ENCODE results near the gene ABLIM3.

ABLIM3 gene

DNA sequence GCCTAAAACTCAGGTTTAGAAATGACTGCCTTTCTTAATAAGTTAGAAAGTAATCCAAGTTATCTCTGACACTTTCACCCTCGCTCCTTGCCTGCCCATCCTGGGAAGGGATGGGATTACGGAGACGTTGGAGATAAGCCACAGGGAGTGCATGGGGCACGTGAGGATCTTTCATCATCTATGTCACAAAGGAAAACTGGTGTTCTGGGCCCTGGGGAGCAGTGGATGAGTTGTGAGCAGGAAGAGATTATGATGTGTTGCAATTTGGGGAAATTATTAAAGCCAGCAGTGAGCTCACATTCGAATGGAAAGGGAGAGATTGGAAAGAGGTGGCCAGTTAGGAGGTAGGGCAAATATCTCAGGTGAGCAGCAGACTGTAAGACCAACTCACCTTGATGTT lies 143.2 kb downstream of the ABLIM3 start:
- no peak for DNase-seq

DNA sequence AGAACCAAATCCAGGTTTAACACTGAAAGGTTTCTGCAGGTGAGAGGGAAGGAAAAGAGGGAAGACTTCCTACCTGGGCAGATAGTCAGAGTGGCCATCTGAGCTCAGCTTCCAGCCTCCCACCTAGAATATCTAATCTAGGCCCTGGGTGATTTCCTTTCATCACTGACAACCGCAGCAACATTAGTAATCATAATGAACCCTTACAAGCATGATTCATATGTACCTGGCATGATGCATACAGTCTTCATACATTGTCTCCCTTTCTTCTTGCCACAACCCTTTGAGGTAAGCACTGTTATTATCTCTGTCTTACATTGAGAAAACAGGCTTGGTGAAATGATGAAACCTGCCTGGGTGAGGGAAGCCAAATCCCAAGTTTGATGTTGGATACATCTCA lies 143.9 kb downstream of the ABLIM3 start:
- no peak for DNase-seq

DNA sequence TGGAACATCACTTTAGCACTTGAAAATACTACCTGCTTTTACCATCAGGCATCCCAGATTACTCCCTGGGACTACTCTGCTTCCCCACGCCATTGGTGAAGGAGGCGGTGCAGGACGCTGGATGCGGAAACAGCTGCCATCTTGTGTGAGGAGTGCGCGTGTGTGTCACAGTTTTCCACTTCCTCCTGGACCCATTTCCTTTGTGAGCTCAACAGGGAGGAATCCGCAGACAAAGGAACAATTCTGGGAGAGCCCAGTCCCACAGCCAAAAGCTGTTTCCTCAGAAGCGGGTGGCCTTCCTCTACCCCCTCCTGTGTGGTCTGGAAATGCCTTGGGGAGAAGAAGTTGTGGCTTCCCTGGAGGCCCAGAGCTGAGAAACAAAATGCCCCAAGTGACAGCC lies 147.1 kb downstream of the ABLIM3 start:
- DNase-seq: no peak

DNA sequence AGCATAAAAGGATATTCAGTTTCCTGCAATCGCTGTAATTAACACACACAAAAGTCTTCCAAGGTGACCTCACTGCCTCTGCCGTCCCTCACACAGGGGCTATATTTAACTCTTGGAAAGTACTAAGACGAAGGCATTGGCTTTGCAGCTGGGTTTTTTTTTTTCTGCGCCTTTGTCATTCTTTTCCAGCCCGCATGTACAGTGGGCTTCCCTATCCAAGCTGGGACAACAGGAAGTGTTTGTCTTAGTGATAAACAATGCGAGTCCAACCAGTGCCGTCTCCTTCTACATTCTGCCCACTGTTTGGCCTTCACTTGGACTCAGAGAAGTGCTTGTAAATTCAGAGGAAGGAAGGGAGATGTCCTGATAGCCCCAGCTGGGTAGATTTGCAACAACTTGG lies 148.0 kb downstream of the ABLIM3 start:
- DNase-seq: no peak

DNA sequence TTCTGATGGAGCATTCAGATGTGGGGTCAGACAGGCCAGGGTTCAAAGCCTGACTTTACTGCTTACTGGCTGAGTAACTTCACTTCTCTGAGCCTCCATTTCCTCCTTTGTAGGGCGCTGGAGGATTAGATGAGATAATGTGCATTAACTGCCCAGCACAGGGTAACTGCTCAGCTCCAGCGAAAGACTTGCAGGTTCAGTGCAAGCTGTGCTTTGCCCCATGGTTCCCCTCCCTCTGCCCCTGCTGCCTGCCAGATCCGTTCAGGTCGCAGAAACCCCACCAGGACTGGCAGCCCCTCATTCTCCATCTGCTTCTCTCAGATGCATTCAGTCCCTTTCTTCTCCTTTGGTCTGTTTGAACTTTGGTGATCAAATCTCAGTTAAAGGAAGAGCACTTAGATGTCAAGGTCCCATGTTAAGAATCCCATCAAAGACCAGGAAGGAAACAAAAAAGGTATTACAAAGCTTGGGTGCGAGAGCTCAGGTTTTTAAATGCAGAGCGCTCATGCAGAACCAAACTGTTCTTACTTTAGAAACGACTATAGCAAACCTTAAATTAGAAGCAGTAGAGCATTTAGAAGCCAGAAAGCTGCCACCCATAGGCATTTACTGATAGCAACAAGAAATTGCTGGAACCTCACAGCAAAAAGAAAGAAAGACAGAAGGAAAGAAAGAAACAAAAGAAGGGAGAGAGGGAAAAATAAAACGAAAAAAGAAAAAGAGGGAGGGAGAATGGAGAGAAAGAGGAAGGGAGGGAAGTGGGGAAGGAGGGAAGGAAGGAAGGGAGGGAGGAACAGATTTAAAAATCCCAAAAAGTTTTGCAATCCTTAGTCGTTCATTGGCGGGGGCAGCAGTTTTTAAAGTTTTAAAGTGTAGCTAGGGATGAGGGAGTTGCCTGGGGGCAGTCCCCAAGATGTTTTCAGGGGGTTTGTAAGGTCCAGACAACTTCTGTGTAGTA lies 153.9 kb downstream of the ABLIM3 start:
- no peak for DNase-seq

DNA sequence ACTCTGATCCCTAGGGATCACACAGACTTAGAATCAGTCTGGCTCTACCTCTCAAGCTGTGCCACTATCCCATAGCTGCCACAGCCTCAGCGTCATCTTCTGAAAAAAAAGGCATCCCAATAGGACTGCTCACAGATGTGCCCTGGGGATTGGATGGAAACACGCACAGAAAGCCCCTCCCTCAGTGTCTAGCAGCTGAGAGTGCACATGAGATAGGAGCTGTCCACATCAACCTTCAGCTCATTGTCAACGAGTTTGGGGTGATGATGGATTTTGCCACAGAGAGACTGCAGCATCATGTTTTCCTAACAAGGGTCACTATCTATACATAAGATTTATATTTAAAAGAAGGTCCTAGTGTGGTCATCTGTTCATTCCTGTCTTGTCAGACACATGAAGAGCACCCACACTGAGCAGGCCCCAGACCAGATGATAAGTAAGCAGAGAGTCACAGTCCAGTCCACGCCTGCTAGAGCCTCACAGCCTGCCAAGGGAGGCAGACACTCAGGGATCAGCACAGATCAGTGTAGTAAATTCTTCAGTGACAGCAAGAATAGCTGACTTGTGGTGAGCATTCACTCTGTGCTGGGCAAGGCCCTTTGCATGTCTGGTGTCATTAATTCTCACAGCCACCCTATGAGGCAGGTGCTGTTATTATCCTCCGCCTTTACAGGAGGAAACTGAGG lies 156.2 kb downstream of the ABLIM3 start:
- DNase-seq: no peak

DNA sequence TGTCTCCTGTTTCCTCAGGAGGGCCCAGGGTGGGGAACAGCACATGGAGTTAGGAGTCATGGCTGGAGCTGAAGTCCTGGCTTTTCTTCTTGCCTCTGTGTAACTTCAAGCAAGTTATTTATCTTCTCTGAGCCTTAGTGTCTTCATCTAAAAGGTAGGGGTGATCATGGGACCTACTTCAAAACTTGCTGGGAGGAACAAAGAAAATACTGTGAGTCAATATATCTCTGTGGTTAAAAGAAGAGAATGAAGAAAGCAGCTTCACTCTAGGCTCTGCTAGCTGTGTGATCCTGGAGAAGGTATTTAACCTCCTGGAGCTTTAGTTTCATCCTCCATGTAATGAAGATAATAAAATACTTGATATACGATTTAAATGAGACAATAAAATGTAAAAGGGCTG lies 156.9 kb downstream of the ABLIM3 start:
- DNase-seq: no peak

DNA sequence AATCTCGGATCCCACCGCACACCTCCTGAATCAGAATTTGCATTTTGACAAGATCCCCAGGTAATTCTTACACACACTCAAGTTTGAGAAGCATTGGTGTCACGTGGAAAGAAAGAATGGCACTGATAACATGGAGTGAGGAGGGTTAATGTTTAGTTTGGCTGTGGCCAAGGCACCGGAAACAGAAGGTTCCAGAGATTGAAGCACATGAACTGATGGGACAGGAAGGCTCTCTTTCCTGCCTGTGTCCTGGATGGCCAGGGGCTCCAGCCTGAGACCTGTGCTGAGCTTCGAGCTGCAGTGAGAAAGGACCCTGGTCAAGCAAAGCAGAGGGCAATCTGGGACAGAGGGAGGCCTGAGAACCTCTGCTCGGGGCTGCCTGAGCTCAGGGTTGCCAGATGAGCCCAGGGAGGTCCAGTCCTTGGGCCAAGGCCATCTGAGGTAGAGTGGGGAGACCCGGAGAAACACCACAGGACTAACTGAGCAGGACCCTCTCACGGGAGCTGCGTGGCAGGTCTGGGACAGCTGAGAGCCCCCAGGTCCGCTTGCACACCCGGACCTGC lies 157.6 kb downstream of the ABLIM3 start:
- DNase-seq: no peak

DNA sequence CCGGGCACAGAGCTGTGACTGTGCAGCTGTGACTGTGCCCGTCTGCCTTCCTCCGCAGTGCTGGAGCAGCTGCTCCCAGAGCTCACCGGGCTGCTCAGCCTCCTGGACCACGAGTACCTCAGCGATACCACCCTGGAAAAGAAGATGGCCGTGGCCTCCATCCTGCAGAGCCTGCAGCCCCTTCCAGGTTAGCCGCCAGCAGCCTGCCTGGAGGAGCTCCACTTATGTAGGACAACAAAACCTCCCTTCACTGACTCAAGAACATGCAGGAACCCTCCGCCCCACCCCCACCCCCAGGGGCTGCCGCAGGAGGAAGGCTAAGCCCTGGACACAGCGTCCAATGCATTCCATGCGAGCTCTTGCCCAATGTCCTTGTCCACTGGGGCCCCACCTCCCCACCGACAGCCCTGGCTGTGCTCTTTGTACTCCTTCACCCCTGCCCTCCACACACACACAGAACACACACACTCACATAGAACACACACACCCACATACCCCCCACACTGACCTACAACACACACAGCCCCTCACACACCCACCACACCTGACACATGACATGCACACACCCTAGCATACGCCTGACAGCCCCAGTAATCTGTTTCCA lies 158.3 kb downstream of the ABLIM3 start:
- no peak for DNase-seq

DNA sequence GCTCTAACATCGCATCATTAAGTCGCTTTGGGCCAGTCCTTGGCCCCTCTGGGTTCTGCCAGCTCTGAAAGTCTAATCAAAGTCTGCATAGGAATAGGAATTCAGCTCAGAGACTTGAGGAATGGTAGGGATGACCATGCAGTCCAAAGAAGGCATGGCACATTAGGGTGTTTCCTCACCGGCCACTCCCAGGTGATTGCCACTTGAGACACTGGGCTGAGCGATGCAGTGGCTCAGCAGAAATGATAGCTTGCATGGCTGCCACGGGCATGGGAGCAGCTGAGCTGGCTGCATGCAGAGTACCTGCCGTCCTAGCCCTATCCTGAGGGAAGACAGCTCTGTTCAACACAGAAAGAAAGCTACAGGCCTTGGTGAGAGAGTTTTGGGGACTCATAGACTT lies 159.1 kb downstream of the ABLIM3 start:
- DNase-seq: no peak

DNA sequence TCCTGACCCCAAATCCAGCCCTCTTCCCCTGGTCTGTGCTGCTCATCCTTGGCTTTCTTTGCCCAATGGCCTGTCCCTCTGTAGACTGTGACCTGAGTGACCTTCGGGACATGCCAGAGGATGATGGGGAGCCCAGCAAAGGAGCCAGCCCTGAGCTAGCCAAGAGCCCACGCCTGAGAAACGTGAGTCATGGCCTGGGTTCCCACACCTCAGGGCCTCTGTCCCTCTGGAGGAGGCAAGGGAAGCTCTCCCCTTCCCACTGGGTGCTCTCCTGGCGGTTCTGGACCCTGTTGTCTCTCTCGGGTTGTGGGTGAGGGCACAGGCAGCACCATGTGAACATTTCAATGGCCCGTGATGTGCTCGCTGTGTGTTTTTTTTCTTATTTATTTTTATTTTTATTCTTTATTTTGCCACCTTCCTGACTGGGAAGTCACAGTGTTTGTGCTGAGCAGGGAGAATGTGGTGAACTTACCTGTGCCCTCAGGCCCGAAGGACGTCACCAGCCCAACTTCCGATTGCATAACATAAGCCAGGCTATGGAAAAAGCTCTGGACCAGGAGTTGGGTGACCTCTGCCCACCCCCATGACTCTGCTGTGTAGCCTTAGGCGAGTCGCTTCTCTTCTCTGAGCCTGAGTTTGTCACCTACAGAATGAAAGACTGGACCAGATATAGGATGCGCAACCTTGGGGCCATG lies 159.9 kb downstream of the ABLIM3 start:
- no peak for DNase-seq

DNA sequence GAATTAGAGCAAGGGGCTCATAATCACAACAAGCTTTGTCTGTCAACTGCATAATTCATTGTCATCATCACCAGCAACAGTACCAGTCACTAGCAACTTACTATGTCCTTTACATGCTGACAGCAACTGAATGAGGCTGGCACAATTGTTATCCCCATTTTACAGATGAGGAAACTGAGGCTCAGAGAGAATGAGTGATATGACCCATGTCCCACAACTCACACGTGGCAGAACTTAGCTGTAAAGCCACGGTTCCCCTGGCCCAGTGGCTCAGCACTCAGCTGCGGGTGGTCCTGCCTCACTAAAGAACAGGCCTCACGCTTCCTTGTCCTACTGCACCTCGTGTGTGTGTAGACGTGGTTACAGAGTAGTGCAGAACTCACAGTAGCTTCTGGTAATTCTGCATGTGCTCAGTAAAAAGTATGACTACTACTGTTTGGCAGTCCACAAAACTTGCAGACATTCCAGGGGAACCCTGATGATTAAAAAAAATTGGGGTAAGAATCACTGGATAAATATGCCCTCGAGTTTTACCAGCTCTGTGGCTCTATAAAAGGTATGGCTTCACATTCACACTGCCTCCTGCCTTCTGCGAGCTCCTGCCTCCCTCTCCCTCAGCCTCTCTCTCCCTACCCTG lies 160.6 kb downstream of the ABLIM3 start:
- DNase-seq: no peak

DNA sequence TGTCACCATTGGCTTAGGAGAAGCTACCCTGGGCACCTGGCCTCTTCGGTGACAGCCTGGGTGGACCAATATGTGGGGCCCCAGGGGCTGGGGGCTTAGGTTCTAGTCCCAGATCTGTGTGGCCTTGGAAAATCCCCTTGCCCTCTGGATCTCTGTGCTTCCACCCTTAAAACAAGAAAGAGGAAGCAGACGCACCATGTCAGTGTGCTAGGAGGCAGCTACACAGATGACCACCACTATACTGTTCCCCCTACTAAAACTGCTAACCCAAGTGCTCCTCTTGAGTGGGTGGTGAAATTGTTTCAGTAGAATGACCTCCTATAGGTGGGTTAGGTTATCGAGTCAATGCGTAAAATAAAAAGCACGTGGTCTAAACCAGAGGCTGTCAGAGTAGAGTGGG lies 161.3 kb downstream of the ABLIM3 start:
- DNase-seq: no peak

DNA sequence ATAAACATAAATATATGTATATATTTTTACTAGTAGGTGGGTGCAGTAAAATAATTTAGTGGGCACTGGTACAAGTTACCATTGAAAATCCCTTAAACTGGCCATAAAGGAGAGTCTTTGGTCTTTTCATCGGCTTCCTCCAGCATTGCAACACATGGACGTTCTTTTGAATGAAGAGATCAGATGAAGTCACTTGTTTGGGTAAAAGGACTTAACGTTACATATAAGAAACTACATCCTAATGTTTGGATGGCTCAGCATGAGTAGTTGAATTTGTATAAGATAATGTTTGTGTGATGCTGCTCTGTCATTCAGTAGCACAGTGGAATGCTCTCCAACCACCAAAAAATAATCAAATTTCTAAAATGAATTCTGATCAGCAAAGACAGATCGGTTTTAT lies 161.9 kb downstream of the ABLIM3 start:
- no peak for DNase-seq

DNA sequence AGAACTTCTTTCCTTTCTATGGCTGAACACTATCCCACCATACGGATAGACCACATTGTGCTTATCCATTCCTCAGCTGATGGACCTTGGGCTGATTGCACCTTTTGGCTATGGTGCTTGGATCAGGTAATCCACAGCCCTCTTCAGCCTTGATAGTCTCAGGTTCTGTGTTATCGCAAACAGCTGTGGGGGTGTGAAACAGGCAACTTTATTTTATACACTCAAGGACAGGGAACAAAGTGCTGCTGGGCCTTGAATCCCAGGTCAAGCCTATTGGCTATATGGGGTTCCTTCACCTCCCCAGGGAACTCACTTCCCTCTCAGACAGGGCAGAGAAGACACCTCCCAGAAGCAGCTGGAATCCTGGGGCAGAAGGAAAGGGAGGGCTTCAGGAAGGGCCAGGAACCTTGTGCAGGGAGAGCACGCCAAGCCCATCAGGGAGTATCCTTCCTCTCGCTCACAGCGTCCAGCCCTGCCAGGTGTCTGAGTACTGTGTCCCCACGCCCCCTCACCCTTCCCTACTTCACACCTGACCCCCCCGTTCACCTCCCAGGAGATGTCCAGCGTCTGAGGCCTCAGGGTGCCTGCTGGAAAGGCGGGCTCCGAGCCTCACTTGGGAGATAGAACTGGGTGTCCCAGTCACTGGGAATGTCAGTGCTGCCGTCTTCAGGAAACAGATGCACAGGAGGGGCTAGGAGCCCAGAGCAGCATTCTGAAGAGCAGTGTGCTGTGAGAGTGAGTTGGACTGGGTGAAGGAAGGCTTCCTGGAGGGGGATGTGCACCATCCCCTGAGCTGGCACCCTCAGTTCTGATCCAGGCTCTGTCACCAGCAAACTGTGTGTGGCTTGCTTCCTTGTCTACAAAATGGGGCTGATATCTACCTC lies 163.1 kb downstream of the ABLIM3 start:
- DNase-seq: no peak

DNA sequence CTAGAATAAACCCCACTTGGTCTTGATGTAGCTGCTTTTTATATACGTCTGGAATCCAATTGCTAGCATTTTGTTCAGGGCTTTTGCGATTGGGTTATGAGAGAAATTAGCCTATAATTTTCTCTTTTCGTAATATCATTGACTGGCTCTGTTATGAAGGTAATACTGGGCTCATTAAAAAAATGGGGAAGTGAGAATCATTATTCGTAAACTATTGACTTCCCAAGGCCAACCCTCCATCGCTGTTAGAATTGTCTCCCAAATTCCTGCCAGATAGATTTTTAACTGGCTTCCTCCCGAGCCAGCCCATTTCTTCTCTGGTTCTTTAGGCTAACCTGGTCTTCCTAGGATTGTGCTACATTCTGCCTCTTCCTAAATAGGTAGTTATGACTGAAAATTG lies 168.1 kb downstream of the ABLIM3 start:
- DNase-seq: no peak
